Adrenal gland (tissue), 12 donors: ENCODE data around the gene NEK9. TPM values are rescaled to one million over a fixed set of nuclear protein-coding genes. Genes with fewer than 3 reads are reported as not detected.

ENCODE experiments used
- DNase-seq, 7 donors: peaks; one replicate each; pipeline ENCODE4 v3.0.0-alpha.2; 2019 to 2020
- H3K27ac ChIP-seq, 5 donors: fragments of 200-600 bp; sonication (generic) in 4 of 5; 1 replicate in 3 of 5; 2 replicates in 2 of 5; pipeline versions ENCODE4 v1.5.1 to v1.8.0; 2016 to 2020; ENCODE audit warnings: mild to moderate bottlenecking in 1 of 5
- H3K27me3 ChIP-seq: fragments of 200-600 bp; 2 replicates; pipeline ENCODE4 v1.8.0; 2021
- H3K36me3 ChIP-seq, 2 donors: fragments of 200-600 bp; replicated peaks in 1 of 2; 1 replicate in 1 of 2; 2 replicates in 1 of 2; pipeline versions ENCODE4 v1.5.1 to v1.8.0; 2018 to 2022
- H3K4me1 ChIP-seq, 2 donors: fragments of 200-600 bp; replicated peaks in 1 of 2; 1 replicate in 1 of 2; 2 replicates in 1 of 2; pipeline versions ENCODE4 v1.5.1 to v1.8.0; 2018 to 2021
- H3K4me3 ChIP-seq, 4 donors: fragments of 200-600 bp; sonication (generic) in 3 of 4; one replicate each; pipeline ENCODE4 v1.5.1; 2016 to 2018
- H3K9me3 ChIP-seq, 3 donors: fragments of 200-600 bp; sonication (generic) in 1 of 3; replicated peaks in 1 of 3; 1 replicate in 2 of 3; 2 replicates in 1 of 3; pipeline versions ENCODE4 v1.5.1 to v1.8.0; 2016 to 2021
- POLR2A ChIP-seq, 2 donors: fragments of 450-650 bp; IDR thresholded peaks; one replicate each; pipeline ENCODE4 v1.6.1; 2017; ENCODE audit warnings: antibody characterized with exemption in 2 of 2, mild to moderate bottlenecking in 2 of 2, moderate library complexity in 1 of 2
- WGBS, 4 donors: extraction: QIAGEN DNeasy Blood & Tissue Kit in 2 of 4; methylation state at CpG; one replicate each; pipeline versions ENCODE4 v1.1.5 to v1.1.7; 2013 to 2017; 5-methylcytosine and 5-hydroxymethylcytosine counted together
- intact Hi-C, 2 donors: fragments of 100-400 bp; cut with DNase I; formaldehyde crosslinking; loops; one replicate each; pipeline versions ENCODE4 v1.14.1 to v1.15.0; 2022 to 2023
- polyA plus RNA-seq, 3 donors: library from polyadenylated mRNA; stranded (reverse); fragments of 200-250 nt in 2 of 3; fragments of 350-450 nt in 1 of 3; fragmentation: Illumina TruSeq in 1 of 3; extraction: RNeasy Lipid Tissue Mini Kit (QIAGEN cat#74804) in 1 of 3; gene quantifications; one replicate each; pipeline ENCODE4 v1.2.3, GENCODE V29; 2013 to 2014
- total RNA-seq, 9 donors: library from RNA; depleted of rRNA in 4 of 9; stranded (reverse); fragments of >200 nt in 4 of 9; fragments of 120-200 nt in 1 of 9; fragmentation: NEBNext Ultra II Directional in 1 of 9; extraction: Animal tissue kit (Norgen Biotek cat#: 25700) in 1 of 9; gene quantifications; one replicate each; pipeline versions ENCODE4 v1.1.0 to v1.2.4, GENCODE V29; 2013 to 2023
- TF ChIP-seq, protein P1 (sequence below), 6 experiments: fragments of 450-650 bp in 4 of 6; fragments of 200-600 bp in 2 of 6; sonication (generic) in 1 of 6; IDR thresholded peaks; 1 replicate in 5 of 6; 2 replicates in 1 of 6; pipeline versions ENCODE4 v1.5.1 to v1.8.0; 2016 to 2021; ENCODE audit warnings: antibody characterized with exemption in 6 of 6, mild to moderate bottlenecking in 2 of 6, moderate library complexity in 1 of 6
- donor health status: healthy with polysubstance abuse.
- donor health status: Bipolar disorder and iron deficiency.
- donor health status: DM: yes; HTN: yes; CAD: no.
- donor health status: DM: no; HTN: no; CAD: no.
- donor health status: DM: no; HTN: no; CAD: no.
- donor health status: DM: yes; HTN: yes; CAD: no.

The NEK9 gene
- total and polyA plus RNA-seq, 12 donors, result 39.2 to 165 (median 75.5) TPM

DNA sequence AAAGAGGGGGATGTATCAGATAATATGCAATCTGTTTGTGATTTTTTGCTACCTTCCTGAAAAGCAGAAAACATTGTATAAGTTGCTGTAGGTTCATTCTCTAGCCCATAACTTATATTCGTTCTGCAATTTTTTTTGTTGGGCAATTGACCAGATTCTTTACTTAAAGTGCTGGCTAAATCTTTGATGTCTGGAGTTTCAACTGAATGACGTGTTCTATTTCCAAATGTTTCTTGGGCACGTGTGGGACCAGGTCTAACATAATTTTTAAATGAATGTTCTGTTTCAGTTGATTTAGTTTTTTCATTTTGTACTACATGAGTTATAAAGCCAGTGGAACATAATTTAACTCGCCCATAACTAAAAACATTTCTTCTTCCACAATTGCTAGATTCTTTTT, 79.3 kb downstream of the NEK9 start:
- Histone ChIP-seq H3K36me3 (no peaks in the 10 kb centered on the region), H3K27me3 (no peaks in the 10 kb centered on the region), H3K4me3 (no peak overlapping the region), H3K4me1 (peaks cover 34 to 51% of the 10 kb centered on the region in 2 donors), H3K9me3 (no peaks in the 10 kb centered on the region), H3K27ac (peak overlapping the region in 4 of 5 donors; percentile 12 to 46 (median 43))
- DNase-seq, result no peak
- TF ChIP-seq POLR2A (IDR thresholded peaks at IDR 0.05), result no peak
- TF ChIP-seq, protein P1, sequence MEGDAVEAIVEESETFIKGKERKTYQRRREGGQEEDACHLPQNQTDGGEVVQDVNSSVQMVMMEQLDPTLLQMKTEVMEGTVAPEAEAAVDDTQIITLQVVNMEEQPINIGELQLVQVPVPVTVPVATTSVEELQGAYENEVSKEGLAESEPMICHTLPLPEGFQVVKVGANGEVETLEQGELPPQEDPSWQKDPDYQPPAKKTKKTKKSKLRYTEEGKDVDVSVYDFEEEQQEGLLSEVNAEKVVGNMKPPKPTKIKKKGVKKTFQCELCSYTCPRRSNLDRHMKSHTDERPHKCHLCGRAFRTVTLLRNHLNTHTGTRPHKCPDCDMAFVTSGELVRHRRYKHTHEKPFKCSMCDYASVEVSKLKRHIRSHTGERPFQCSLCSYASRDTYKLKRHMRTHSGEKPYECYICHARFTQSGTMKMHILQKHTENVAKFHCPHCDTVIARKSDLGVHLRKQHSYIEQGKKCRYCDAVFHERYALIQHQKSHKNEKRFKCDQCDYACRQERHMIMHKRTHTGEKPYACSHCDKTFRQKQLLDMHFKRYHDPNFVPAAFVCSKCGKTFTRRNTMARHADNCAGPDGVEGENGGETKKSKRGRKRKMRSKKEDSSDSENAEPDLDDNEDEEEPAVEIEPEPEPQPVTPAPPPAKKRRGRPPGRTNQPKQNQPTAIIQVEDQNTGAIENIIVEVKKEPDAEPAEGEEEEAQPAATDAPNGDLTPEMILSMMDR (IDR thresholded peaks at IDR 0.05), result no peak
- intact Hi-C loops, result no loop called here
- 70 to 79% (median 77%) methylated on average over 4 of the region's 4 CpGs for WGBS, 4 donors

DNA sequence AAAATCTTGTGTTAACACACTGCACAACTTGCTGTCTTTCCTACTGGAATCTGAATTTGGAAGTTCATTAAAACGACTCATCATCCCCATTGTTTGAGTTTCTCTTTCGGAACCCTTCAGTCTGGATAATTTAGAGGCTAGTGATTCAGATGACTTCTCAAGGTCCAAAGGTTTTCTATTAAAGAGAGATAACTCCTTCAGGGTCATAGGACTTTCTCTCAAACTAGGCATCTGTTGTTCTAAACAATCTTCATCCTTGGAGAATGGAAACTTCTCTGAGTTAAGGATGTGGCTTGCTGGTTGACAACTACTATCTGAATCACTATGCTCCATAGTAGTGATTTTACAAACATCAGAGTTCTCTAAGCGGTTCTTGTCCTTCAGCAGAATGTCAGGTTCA, 79.9 kb downstream of the NEK9 start:
- Histone ChIP-seq H3K27me3 (no peaks in the 10 kb centered on the region), H3K4me1 (peaks cover 34 to 55% of the 10 kb centered on the region in 2 donors), H3K9me3 (no peaks in the 10 kb centered on the region), H3K27ac (peak overlapping the region in 4 of 5 donors; percentile 12 to 46 (median 43)), H3K4me3 (no peak overlapping the region), H3K36me3 (no peaks in the 10 kb centered on the region)
- TF ChIP-seq, protein P1 (IDR thresholded peaks at IDR 0.05), result no peak
- TF ChIP-seq POLR2A (IDR thresholded peaks at IDR 0.05), result no peak
- DNase-seq, result no peak
- intact Hi-C loops, result no loop called here
- WGBS, 4 donors, result 41 to 58% (median 42%) methylated on average over 3 of the region's 3 CpGs

DNA sequence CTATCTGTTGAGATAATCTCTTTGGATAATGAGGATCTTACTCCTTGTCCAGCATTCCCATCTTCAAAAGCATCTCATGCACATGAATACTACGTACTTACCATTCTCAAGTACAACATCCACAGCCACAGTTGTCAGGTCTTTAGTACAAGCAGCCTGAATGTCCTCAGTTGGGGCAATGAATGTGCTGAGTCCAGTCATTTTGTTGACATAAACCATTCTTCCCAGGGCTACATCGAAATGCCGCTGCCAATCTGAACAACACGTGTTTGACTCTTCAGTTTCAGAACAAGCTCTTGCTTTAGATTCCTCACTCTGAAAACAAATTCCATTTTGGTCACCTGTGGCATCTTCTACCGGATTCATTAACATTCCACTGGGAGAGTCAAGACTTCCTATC, 80.6 kb downstream of the NEK9 start:
- H3K4me1 ChIP-seq, result peaks cover 38 to 54% of the 10 kb centered on the region in 2 donors
- no peaks in the 10 kb centered on the region for H3K27me3 ChIP-seq
- intact Hi-C loops, result no loop called here
- 77 to 88% (median 85%) methylated on average over 5 of the region's 5 CpGs for WGBS, 4 donors
- H3K36me3 ChIP-seq, result peaks cover 0 to 4% of the 10 kb centered on the region in 2 donors
- peak overlapping the region in 4 of 5 donors; percentile 12 to 44 (median 40) for H3K27ac ChIP-seq
- DNase-seq, result no peak
- no peaks in the 10 kb centered on the region for H3K9me3 ChIP-seq
- TF ChIP-seq POLR2A (IDR thresholded peaks at IDR 0.05), result no peak
- TF ChIP-seq, protein P1 (IDR thresholded peaks at IDR 0.05), result no peak
- no peak overlapping the region for H3K4me3 ChIP-seq

DNA sequence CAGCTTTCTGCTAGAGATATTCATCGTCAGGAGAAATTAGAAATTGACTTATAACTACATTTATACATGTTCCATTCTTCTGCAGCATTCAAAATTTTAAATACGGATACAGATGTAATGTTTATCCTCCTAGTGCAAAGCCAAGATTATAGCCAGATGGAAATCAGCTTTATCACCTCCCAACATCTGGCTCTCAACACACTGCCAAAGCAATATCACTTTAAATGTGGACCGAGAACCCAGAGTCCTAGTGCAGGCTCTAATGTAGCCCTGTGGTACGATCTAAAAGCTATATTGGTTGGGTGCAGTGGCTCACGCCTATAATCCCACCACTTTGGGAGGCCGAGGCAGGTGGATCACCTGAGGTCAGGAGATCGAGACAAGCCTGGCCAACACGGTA, 82.1 kb downstream of the NEK9 start:
- Histone ChIP-seq H3K4me3 (no peak overlapping the region), H3K27me3 (no peaks in the 10 kb centered on the region), H3K4me1 (peaks cover 36 to 57% of the 10 kb centered on the region in 2 donors), H3K9me3 (no peaks in the 10 kb centered on the region), H3K36me3 (peaks cover 0 to 4% of the 10 kb centered on the region in 2 donors), H3K27ac (peak overlapping the region in 1 of 5 donors; percentile 4)
- WGBS, 4 donors, result 75 to 84% (median 76%) methylated on average over 8 of the region's 8 CpGs
- intact Hi-C loops, result no loop called here
- DNase-seq, result no peak
- TF ChIP-seq POLR2A (IDR thresholded peaks at IDR 0.05), result no peak
- TF ChIP-seq, protein P1 (IDR thresholded peaks at IDR 0.05), result no peak
